Gastroesophageal sphincter (tissue), 4 donors: ENCODE data around the gene CDC42BPG. TPM values are rescaled to one million over a fixed set of nuclear protein-coding genes. Genes with fewer than 3 reads are reported as not detected.

ENCODE experiments used
- ATAC-seq: fragments of 150-250 bp; one replicate; pipeline ENCODE4 v1.9.1; 2016; ENCODE audit warnings: mild to moderate bottlenecking, moderate library complexity
- H3K27ac ChIP-seq, 4 donors: fragments of 200-600 bp; sonication (generic) in 3 of 4; 1 replicate in 3 of 4; 2 replicates in 1 of 4; pipeline ENCODE4 v1.5.1; 2016 to 2019
- H3K27me3 ChIP-seq: fragments of 200-600 bp; sonication (generic); one replicate; pipeline ENCODE4 v1.5.1; 2019
- H3K36me3 ChIP-seq, 2 donors: fragments of 200-600 bp; sonication (generic); one replicate each; pipeline ENCODE4 v1.5.1; 2019; ENCODE audit warnings: control low read depth in 1 of 2
- H3K4me1 ChIP-seq, 3 donors: fragments of 200-600 bp; sonication (generic); 1 replicate in 2 of 3; 2 replicates in 1 of 3; pipeline ENCODE4 v1.5.1; 2016 to 2019; ENCODE audit warnings: control low read depth in 2 of 3
- H3K4me3 ChIP-seq, 2 donors: fragments of 200-600 bp; sonication (generic); one replicate each; pipeline ENCODE4 v1.5.1; 2019; ENCODE audit warnings: mild to moderate bottlenecking in 1 of 2, moderate library complexity in 1 of 2
- H3K9me3 ChIP-seq, 3 donors: fragments of 200-600 bp; sonication (generic); one replicate each; pipeline ENCODE4 v1.5.1; 2017 to 2019; ENCODE audit warnings: control low read depth in 2 of 3
- EP300 ChIP-seq: sonication (generic); formaldehyde crosslinking; IDR thresholded peaks from one replicate; pipeline ENCODE4 v1.6.1; 2017; ENCODE audit warnings: antibody characterized with exemption, mild to moderate bottlenecking
- POLR2A ChIP-seq, 2 donors: fragments of 450-650 bp; IDR thresholded peaks; one replicate each; pipeline ENCODE4 v1.6.1; 2017; ENCODE audit warnings: antibody characterized with exemption in 2 of 2, mild to moderate bottlenecking in 2 of 2, moderate library complexity in 1 of 2
- POLR2AphosphoS5 ChIP-seq: sonication (generic); formaldehyde crosslinking; IDR thresholded peaks from one replicate; pipeline ENCODE4 v1.6.1; 2017; ENCODE audit warnings: antibody characterized with exemption
- WGBS, 2 donors: methylation state at CpG; one replicate each; pipeline ENCODE4 v1.1.5; 2018; ENCODE audit warnings: low coverage in 1 of 2; 5-methylcytosine and 5-hydroxymethylcytosine counted together
- total RNA-seq, 4 donors: library from RNA; depleted of rRNA; stranded (reverse); fragments of >200 nt; gene quantifications; one replicate each; pipeline ENCODE4 v1.1.0, GENCODE V29; 2016
- TF ChIP-seq, protein P1 (sequence below), 4 experiments: fragments of 200-600 bp in 2 of 4; fragments of 450-650 bp in 2 of 4; sonication (generic) in 1 of 4; IDR thresholded peaks; one replicate each; pipeline ENCODE4 v1.5.1; 2017 to 2019; ENCODE audit warnings: antibody characterized with exemption in 4 of 4, mild to moderate bottlenecking in 2 of 4, moderate library complexity in 2 of 4

The CDC42BPG gene
- total RNA-seq, 4 donors from 2014 or later, result 0.08 to 0.94 (median 0.22) TPM

DNA sequence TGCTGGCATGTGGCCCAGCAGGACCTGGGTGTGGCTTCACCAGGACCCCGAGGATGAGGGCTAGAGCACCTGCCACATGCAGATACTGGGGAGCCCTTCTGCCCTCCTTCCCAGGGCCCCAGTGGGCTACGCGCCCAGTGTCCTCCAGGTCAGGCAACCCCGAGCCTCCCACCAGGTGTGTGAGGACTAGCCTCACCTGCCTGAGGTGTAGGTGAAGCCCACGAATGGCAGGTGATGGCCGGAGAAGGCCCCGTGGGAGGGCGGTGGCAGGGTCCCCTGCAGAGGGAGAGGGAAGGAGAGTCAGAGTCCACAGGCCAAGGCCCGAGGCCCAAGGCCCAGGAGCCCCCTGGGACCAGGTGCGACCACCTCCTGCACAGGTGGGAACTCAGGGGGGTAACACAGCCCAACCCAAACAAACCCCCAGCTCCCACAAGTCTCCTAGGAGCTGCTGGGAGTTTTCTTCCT, 6.5 kb downstream of the CDC42BPG start:
- no peak overlapping the region for H3K27ac ChIP-seq
- H3K27me3 ChIP-seq, result no peaks in the 10 kb centered on the region
- 93% methylated on average over 5 of the region's 10 CpGs; no CpG with 5 or more reads in 1 of the 2 donors for WGBS, 2 donors
- no peaks in the 10 kb centered on the region for H3K9me3 ChIP-seq
- H3K4me3 ChIP-seq, result no peak overlapping the region
- TF ChIP-seq POLR2AphosphoS5, result no peak
- no peak for TF ChIP-seq POLR2A (IDR thresholded peaks at IDR 0.05)
- TF ChIP-seq, protein P1, sequence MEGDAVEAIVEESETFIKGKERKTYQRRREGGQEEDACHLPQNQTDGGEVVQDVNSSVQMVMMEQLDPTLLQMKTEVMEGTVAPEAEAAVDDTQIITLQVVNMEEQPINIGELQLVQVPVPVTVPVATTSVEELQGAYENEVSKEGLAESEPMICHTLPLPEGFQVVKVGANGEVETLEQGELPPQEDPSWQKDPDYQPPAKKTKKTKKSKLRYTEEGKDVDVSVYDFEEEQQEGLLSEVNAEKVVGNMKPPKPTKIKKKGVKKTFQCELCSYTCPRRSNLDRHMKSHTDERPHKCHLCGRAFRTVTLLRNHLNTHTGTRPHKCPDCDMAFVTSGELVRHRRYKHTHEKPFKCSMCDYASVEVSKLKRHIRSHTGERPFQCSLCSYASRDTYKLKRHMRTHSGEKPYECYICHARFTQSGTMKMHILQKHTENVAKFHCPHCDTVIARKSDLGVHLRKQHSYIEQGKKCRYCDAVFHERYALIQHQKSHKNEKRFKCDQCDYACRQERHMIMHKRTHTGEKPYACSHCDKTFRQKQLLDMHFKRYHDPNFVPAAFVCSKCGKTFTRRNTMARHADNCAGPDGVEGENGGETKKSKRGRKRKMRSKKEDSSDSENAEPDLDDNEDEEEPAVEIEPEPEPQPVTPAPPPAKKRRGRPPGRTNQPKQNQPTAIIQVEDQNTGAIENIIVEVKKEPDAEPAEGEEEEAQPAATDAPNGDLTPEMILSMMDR (IDR thresholded peaks at IDR 0.05), result no peak
- TF ChIP-seq EP300, result no peak
- no peaks in the 10 kb centered on the region for H3K36me3 ChIP-seq
- no peak for ATAC-seq
- no peaks in the 10 kb centered on the region for H3K4me1 ChIP-seq

DNA sequence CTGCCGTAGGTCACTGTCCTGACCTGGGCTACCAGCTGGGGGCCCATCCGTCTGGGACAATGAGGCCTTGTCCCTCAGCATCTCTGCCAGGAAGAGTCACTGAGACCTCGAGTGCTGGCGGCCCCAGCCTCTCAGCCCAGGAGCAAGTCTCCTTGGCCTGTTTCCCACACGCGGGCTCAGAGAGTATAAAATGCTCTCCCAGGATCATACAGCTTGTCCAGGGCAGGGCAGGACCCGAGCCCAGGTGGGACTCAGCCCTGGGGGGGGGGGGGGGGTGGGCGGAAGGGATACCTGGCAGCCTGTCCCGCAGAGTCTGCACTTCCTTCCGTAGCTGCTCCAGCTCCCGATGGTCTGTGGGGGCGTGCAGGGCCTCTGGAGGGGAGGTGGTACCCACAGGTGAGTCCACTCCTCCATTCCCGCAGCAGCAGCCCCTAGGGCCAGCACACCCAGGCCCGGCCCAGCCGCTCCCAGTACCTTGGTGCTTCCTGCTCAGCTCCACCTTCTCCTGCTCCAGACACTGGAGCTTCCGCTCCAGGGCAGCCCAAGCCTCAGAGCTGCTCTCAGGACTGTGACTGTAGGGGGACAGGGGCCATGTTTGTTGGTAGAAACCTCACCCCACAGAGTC, 7.9 kb downstream of the CDC42BPG start:
- TF ChIP-seq EP300 (no peak), POLR2AphosphoS5 (no peak), POLR2A (IDR thresholded peaks at IDR 0.05) (no peak)
- TF ChIP-seq, protein P1 (IDR thresholded peaks at IDR 0.05), result no peak
- no peaks in the 10 kb centered on the region for H3K36me3 ChIP-seq
- no peaks in the 10 kb centered on the region for H3K9me3 ChIP-seq
- no peak overlapping the region for H3K4me3 ChIP-seq
- no peaks in the 10 kb centered on the region for H3K27me3 ChIP-seq
- no peak overlapping the region for H3K27ac ChIP-seq
- WGBS, 2 donors, result no CpG with 5 or more reads among the region's 16 CpGs
- no peaks in the 10 kb centered on the region for H3K4me1 ChIP-seq
- no peak for ATAC-seq

DNA sequence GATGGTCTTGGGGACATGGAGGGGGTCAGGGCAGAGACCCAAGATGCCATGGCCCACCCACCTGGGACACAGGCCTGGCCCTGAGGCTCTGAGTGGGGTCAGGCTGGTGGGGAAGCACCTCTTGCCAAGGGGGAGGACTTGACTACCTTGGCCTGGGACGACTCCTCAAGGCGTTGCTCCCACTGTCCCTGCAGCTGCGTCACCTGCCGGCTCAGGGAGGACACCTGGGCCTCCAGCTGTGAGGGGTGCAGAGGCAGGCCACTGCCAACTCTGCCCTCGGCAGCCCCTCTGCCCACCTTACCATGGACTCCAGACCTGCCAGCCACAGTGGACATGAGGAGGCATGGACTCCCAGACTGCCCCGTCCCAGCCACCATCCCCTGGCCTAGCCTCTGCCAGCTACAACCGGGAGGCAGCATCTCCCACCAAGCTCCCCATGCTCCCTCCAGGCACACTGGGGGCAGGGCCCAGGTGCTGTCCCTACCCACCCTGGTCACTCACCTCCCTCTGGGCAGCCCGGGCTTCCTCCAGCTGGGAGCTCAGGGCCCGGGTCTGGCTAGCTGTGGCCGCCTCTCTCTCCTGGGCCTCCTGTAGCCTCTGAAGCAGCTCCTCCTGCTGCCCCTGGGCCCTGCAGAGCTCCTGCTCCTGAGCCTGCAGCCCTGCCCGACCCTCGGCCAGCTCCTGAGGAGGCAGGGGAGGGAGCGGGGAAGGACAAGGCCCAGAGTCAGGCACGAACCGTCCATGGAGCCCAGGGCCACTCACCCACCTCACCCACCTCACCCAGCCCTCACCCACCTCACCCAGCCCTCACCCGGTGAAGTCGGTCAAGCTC, 8.6 kb downstream of the CDC42BPG start:
- WGBS, 2 donors, result no CpG with 5 or more reads among the region's 17 CpGs
- H3K27ac ChIP-seq, result no peak overlapping the region
- no peak for TF ChIP-seq POLR2A (IDR thresholded peaks at IDR 0.05)
- no peak for TF ChIP-seq EP300
- no peak for TF ChIP-seq POLR2AphosphoS5
- TF ChIP-seq, protein P1 (IDR thresholded peaks at IDR 0.05), result no peak
- ATAC-seq, result no peak
- H3K27me3 ChIP-seq, result no peaks in the 10 kb centered on the region
- no peaks in the 10 kb centered on the region for H3K36me3 ChIP-seq
- H3K4me3 ChIP-seq, result no peak overlapping the region
- H3K4me1 ChIP-seq, result no peaks in the 10 kb centered on the region
- H3K9me3 ChIP-seq, result no peaks in the 10 kb centered on the region

DNA sequence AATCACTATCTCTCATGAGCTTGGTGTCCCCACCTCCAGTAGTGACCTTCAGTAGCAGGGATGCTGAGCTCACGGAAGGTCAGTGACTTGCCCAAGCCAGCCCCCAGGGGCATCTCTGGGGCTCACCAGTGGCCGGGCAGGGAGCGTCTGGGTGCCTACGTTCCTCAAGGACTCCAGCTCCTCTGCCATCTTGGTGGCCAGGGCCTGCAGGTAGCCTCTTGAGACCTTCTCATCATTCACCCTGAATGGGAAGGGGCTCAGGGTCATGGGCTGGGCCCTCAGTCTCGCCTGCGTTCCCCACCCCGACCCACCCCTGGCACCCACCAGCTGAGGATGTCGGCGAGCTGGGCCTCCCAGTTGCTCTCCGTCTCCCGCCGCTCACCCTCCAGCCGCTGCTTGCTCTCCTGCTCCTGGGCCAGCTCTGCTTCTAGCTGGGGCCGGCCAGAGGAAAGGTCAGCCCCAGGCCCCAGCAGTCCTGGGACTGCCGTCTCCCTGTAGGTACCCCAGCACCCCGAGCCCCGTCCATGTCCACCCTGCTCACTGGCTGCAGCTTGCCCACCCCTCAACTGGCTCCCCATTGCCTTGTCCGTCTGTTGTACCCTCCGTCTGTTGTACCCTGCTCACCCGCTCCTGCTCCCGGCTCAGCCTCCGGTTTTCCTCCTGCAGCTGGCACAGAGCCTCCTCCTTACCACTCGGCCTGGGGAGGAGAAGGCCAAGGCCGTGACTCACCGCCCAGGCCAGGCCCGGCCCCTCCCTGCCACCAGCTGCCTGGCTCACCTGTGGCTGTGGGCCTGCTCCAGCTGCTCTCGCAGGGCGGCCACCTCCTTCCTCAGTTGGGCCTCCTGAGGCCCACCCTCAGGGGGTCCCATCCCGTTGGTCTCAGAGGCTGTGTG, 9.5 kb downstream of the CDC42BPG start:
- no peak overlapping the region for H3K4me3 ChIP-seq
- WGBS, 2 donors, result 92% methylated on average over 4 of the region's 29 CpGs; no CpG with 5 or more reads in 1 of the 2 donors
- H3K9me3 ChIP-seq, result no peaks in the 10 kb centered on the region
- no peak overlapping the region for H3K27ac ChIP-seq
- TF ChIP-seq POLR2A (IDR thresholded peaks at IDR 0.05) (no peak), POLR2AphosphoS5 (no peak), EP300 (no peak)
- TF ChIP-seq, protein P1 (IDR thresholded peaks at IDR 0.05), result no peak
- H3K27me3 ChIP-seq, result no peaks in the 10 kb centered on the region
- H3K36me3 ChIP-seq, result no peaks in the 10 kb centered on the region
- ATAC-seq, result no peak
- no peaks in the 10 kb centered on the region for H3K4me1 ChIP-seq
